Astrocyte (in vitro differentiated cells and primary cell): ENCODE measurements around the gene COL4A5.

ENCODE experiments used
- CTCF ChIP-seq: IDR thresholded peaks from 2 replicates; pipeline ENCODE4 v1.5.1; 2011; ENCODE audit warnings: low read depth, mild to moderate bottlenecking, inconsistent platforms, low read length, moderate library complexity; ENCODE audit not compliant: insufficient read depth
- EZH2 ChIP-seq: IDR thresholded peaks from 2 replicates; pipeline ENCODE4 v1.6.1; 2012; ENCODE audit warnings: mild to moderate bottlenecking, low read length, inconsistent platforms; ENCODE audit not compliant: insufficient read depth

- TF ChIP-seq CTCF (no peak), EZH2 (no peak)
Measured at GRCh38 chrX:108726748-108727147, 287.1 kb downstream of the COL4A5 start.
